Measurements from ENCODE around the gene SLC7A10.
"Not testable (repeated sequence)": the region's sequence is repeated elsewhere in the genome, so short reads cannot be mapped to it uniquely, and the experiment has no call there.

SLC7A10 gene

DNA sequence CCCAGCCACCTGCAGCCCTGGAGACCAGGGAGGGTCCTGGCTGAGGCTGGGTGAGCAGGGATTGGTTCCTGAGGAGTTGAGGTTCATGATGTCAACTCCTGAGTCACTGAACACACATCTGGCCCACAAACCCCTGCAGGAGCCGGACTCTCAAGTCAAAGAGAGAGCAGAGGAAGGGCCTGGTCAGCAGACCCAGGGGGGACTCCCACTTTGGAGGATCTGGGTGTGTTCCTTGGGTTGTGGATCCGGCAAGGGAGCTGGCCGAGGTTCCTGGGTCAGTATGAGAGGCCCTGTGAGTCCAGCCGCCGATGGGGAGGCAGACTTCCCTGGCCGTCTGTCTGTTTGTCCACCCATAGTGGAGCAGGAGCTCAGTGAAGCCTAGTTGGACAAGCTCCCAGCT, 4.0 kb downstream of the SLC7A10 start:
- Mint-ChIP-seq H3K27me3 (peaks cover 32% of the 10 kb centered on the region), H3K9me3 (no peaks in the 10 kb centered on the region), H3K27ac (no peak overlapping the region), H3K4me3 (no peak overlapping the region), H3K4me1 (peaks cover 10% of the 10 kb centered on the region), H3K36me3 (ENCODE audit: low read depth) (no peaks in the 10 kb centered on the region)
- no peak for DNase-seq
- no peak for ATAC-seq

DNA sequence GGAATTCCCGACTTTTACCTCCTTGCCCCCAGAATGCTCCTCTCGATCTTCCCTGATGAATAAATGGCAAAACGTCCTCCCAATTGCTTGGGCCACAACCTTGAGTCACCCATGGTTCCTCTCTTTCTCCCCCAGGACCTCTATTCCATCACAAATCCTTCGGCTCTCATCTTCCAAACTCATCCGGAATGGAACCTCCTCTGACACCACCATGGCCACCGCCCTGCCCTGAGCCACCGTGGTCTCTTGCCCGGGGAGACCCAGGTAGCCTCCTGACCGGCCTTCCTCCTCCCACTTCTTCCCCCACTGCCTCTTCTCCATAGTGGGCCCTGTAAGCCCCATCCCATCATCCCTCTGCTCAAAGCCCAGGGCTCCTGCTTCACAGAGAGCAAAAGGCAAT, 4.9 kb downstream of the SLC7A10 start:
- H3K36me3 Mint-ChIP-seq (ENCODE audit: low read depth) = no peaks in the 10 kb centered on the region
- peaks cover 2% of the 10 kb centered on the region for H3K4me1 Mint-ChIP-seq
- H3K27ac Mint-ChIP-seq = no peak overlapping the region
- DNase-seq (no peak), ATAC-seq (no peak)
- no peaks in the 10 kb centered on the region for H3K9me3 Mint-ChIP-seq
- H3K27me3 Mint-ChIP-seq = peaks cover 25% of the 10 kb centered on the region
- H3K4me3 Mint-ChIP-seq = no peak overlapping the region

DNA sequence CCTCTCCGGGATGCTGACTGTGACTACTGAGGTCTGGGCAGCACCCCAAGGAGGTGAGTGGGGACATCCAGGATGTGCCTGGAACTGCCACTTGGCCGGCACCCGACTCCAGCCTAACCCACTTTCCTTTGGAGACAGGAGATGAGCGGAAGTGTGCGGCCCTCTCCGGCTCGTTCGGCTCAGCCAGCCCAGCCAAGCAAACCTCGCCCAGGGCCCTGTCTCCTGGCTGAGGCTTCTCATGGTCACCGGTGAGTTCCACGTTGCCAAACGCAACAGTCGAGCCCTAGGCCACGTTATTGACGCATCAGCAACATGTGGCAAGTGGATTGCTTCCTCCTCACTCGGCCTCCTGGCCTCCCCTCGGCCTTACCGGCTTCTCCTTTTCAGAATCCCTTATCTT, 5.5 kb downstream of the SLC7A10 start:
- peaks cover 2% of the 10 kb centered on the region for H3K4me1 Mint-ChIP-seq
- no peaks in the 10 kb centered on the region for H3K36me3 Mint-ChIP-seq (ENCODE audit: low read depth)
- no peak overlapping the region for H3K27ac Mint-ChIP-seq
- no peak overlapping the region for H3K4me3 Mint-ChIP-seq
- DNase-seq = no peak
- no peak for ATAC-seq
- H3K9me3 Mint-ChIP-seq = no peaks in the 10 kb centered on the region
- H3K27me3 Mint-ChIP-seq = peaks cover 24% of the 10 kb centered on the region

DNA sequence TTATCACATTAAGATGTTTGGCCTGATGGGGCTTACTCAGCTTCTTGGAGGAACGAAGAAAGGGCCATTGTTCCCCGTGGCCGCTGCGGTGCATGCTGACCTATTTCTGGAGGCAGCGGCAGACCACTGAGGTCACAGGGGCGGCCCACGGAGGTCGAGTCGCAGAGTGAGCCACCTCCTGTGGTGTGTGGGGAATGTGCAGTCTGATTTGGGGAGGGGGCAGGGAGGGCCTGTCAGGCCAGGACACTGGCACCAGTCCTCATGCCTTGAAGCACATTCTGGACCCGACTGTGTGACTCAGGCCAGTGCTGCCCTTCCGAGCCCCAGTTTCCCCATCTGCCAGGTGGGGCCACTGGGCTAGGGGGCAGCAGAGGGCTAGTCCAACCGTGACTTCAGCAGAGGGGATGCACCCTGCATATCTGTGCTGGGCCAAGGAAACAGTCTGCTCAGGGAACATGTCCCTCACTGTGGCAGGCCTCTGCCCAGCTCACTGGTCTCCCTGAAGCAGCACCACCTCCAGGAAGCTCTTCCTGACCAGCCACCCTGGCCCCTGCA, 6.3 kb downstream of the SLC7A10 start:
- H3K4me3 Mint-ChIP-seq = no peak overlapping the region
- no peak for DNase-seq
- H3K27ac Mint-ChIP-seq = no peak overlapping the region
- H3K36me3 Mint-ChIP-seq (ENCODE audit: low read depth) = no peaks in the 10 kb centered on the region
- no peak for ATAC-seq
- peaks cover 17% of the 10 kb centered on the region for H3K27me3 Mint-ChIP-seq
- no peaks in the 10 kb centered on the region for H3K4me1 Mint-ChIP-seq
- no peaks in the 10 kb centered on the region for H3K9me3 Mint-ChIP-seq

DNA sequence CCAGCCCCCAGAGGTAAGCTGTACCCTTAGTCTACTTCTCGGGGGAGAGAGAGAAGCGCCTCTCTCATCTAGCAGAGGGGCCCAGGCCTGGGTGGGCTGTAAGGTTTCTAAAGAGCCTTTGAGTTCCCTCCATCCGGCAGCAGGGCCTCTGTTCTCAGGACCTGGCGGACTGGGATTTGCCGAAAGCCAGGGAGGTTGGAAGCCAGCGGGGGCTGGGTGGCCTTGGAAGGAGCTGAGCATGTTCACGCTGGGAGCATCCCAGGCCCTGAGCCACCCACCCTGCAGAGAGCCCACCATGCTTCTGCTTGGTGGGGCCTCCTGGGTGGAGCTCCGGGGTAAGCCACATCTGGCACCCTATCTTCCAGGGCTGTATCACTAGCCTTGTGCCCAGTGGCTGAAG, 7.8 kb downstream of the SLC7A10 start:
- no peaks in the 10 kb centered on the region for H3K9me3 Mint-ChIP-seq
- no peak for ATAC-seq
- no peak overlapping the region for H3K4me3 Mint-ChIP-seq
- no peaks in the 10 kb centered on the region for H3K36me3 Mint-ChIP-seq (ENCODE audit: low read depth)
- H3K27ac Mint-ChIP-seq = no peak overlapping the region
- H3K4me1 Mint-ChIP-seq = no peaks in the 10 kb centered on the region
- DNase-seq = no peak
- H3K27me3 Mint-ChIP-seq = peaks cover 12% of the 10 kb centered on the region

DNA sequence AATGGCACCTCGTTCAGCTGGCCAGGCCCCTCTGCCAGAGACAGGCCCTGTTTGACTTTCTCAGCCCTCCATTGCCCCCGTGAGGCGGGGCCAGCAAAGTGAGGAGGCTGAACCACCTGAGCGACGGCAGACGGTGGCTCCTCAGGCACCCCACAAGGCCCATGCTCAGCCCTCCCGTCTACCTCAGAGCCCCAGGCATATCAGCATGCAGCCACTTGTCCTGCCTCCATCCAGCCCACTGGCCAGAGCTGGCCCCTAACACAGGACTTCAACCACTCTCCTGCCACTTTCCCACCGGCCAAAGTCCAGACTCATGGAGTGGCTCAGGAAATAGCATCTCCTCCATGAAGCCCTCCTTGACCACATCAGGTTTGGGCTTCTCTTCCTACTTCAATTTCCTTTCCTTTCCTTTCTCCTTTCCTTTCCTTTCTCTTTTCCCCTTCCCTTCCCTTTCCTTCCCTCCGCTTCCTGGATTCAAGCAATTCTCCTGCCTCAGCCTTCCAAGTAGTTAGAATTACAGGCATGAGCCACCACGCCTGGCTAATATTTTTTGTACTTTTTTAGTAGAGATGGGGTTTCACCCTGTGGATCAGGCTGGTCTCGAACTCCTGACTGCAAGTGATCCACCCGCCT, 9.3 kb downstream of the SLC7A10 start:
- H3K36me3 Mint-ChIP-seq (ENCODE audit: low read depth) = no peaks in the 10 kb centered on the region

DNA sequence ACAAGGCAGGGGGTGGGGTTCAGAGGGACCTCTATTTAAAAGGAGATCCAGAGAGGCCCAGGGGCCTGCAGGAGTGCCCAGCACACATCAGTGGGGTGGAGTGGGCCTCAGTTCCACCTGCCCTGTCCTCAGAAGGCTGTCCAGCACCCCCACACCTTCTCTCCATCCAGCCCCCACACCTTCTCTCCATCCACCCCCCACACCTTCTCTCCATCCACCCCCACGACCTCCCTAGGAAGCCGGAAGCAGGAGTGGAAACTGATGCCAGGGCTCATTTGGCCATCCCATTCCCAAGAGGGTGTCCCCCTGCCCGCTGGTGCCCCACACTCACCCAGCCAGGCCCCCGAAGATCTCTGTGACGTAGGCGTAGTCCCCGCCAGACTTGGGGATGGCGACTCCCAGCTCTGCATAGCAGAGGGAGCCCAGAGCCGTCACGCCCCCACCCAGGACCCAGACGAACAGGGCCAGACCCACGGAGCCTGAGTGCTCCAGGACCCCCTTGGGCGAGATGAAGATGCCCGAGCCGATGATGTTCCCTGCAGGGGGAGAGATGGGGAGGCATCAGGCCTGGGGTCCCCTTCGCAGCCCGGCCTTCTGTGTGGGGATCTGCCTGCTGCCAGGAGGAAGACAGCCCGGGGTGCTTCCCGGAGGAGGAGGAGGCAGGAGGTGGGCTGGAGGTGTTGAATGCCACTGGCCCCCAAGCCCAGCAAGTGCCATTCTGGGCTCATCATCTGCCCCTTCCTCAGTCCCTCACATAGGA, 10.0 kb downstream of the SLC7A10 start:
- ATAC-seq (no peak), DNase-seq (no peak)
- Mint-ChIP-seq H3K36me3 (ENCODE audit: low read depth) (no peaks in the 10 kb centered on the region), H3K27ac (no peak overlapping the region), H3K4me1 (no peaks in the 10 kb centered on the region), H3K9me3 (no peaks in the 10 kb centered on the region), H3K27me3 (peaks cover 4% of the 10 kb centered on the region), H3K4me3 (no peak overlapping the region)

More for the DNA sequence above, 9.3 kb downstream of the SLC7A10 start:
- Mint-ChIP-seq H3K4me3 (no peak overlapping the region), H3K27me3 (peaks cover 7% of the 10 kb centered on the region), H3K27ac (no peak overlapping the region), H3K9me3 (no peaks in the 10 kb centered on the region), H3K4me1 (no peaks in the 10 kb centered on the region)
- ATAC-seq (no peak), DNase-seq (no peak)

DNA sequence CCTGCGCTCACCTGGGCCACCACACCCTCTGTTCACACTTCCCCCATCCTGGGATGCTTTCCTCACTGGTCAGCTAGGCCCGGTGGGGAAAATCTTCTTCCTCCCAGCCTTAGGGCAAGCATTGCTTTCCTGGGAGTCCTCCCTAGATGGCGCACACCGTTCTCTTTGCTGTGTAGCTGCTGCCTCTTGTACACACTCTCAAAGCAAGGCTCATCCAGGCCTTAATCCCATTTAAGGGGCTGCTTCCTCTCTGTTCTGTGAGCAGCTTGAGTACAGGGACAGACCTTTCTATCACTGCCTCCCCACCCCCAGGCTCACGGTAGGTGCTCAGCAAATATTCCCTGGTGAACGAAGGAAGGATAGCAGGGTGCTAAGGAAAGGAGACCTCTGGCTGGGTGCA, 11.1 kb downstream of the SLC7A10 start:
- Mint-ChIP-seq H3K9me3 (no peaks in the 10 kb centered on the region), H3K4me1 (no peaks in the 10 kb centered on the region), H3K4me3 (no peak overlapping the region), H3K27me3 (no peaks in the 10 kb centered on the region), H3K27ac (no peak overlapping the region), H3K36me3 (ENCODE audit: low read depth) (no peaks in the 10 kb centered on the region)
- ATAC-seq = no peak
- DNase-seq = no peak

DNA sequence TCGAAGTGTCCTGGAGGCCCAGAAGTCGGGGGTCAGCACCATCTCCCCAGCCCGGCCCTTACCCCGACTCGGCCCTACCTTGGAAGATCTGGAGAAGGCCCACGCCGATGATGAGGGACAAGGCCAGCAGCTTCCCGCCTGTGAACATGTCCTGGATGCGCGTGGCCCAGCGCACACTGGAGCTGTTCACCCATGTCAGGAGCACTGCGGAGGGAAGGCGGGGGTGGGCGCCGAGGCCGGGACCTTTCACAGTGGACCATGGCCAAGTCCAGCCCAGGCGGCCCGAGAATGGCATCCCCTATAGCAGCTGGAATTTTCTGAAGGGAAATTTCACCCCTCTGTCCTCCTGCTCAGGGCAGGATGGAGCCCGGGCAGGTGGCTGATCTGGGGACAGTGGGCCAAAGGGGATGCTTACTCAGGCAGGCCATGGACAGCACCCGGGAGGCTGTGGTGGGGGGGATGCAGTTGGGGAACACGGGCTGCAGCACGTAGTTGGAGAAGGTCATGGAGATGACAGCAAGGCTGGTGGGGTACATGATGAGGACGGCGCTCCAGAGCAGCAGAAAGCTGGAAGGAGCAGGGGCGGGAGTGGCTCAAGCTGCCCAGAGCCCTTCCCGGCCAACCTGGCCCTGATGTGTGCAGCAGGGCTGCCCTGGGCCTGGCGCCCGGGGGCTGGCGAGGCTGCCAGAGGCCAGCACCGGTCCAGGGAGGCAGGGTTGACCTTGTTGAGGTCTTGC, 13.0 kb downstream of the SLC7A10 start:
- DNase-seq = no peak
- Mint-ChIP-seq H3K9me3 (no peaks in the 10 kb centered on the region), H3K27ac (no peak overlapping the region), H3K36me3 (ENCODE audit: low read depth) (no peaks in the 10 kb centered on the region), H3K4me3 (no peak overlapping the region), H3K4me1 (no peaks in the 10 kb centered on the region), H3K27me3 (no peaks in the 10 kb centered on the region)
- no peak for ATAC-seq

DNA sequence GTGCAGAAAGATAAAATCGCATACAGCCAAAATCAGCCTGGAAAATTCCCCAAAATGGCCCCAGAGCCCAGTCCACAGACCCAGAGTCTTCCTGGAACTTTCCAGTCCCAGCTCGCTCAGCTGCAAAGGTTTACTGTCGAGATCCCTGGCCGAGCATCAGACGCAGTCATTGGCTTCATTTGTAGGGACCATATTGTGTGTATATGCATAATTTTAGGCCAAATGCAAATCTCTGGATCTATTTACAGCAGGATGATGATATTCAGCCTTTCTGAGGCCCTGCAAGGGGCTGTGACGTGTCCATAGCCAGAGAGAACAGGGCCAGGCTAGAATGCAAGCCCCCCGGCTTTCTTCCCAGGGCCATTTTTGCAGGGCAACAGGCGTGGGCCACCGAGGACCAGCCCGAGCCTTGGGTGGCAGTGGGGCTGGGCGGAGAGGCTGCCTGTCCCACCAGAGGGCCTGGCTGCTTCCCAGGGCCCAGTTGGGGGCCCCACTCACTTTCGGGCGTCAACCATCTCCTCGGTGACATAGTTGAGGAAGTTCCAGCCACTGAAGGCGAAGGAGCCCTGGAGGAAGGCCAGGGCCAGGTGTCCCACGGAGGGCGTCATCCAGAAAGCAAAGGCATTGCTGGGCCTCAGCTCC, 13.7 kb downstream of the SLC7A10 start:
- H3K9me3 Mint-ChIP-seq = no peaks in the 10 kb centered on the region
- H3K36me3 Mint-ChIP-seq (ENCODE audit: low read depth) = no peaks in the 10 kb centered on the region
- no peaks in the 10 kb centered on the region for H3K4me1 Mint-ChIP-seq

DNA sequence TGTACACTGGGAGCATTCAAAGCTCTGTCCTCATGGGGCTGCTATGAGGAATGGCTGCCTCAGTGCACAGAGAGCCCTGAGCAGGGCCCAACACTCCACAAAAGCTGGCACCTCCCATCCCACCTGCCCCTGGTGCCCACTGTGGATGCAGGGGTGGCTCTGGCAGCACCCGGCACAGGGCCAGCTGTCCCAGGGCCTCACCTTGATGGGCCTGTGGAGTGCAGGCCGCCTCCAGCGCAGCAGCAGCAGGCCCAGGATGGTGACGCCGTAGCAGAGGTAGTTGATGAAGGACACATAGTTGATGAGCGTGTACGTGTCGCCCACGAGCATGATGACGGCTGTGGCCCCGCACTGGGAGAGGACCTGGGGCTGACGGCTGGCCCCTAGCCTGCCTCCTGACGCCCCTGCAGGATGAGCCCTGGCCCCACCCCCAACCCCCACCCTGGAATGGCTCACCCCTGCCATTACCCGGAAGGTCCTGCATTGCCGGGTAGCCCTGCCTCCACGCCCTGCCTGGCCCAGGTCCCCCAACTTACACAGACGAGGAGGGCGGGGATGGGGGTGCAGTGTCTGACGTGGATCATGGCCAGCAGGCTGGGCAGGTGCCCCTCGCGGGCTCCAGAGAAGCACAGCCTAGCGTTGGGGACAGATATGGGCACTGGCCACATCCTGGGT, 15.2 kb downstream of the SLC7A10 start:
- no peak for ATAC-seq
- H3K36me3 Mint-ChIP-seq (ENCODE audit: low read depth) = no peaks in the 10 kb centered on the region
- no peak overlapping the region for H3K4me3 Mint-ChIP-seq
- no peak for DNase-seq
- no peaks in the 10 kb centered on the region for H3K4me1 Mint-ChIP-seq
- H3K9me3 Mint-ChIP-seq = no peaks in the 10 kb centered on the region
- no peaks in the 10 kb centered on the region for H3K27me3 Mint-ChIP-seq
- H3K27ac Mint-ChIP-seq = no peak overlapping the region

More for the DNA sequence above, 13.7 kb downstream of the SLC7A10 start:
- Mint-ChIP-seq H3K27ac (no peak overlapping the region), H3K4me3 (no peak overlapping the region), H3K27me3 (no peaks in the 10 kb centered on the region)
- no peak for DNase-seq
- ATAC-seq = no peak

DNA sequence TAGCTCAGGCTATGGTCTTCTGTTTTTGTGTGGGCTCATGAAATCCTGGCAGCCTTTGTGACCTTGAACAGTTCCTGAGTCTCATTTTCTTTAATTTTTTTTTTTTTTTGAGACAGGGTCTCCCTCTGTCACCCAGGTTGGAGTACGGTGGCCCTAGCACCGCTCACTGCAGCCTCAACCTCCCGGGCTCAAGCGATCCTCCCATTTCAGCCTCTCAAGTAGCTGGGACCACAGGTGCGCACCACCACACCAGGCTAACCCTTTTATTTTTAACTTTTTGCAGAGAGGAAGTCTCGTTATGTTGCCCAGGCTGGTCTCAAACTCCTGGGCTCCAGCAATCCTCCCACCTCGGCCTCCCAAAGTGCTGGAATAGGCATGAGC, 15.8 kb downstream of the SLC7A10 start:
- H3K27ac Mint-ChIP-seq; H3K27me3 Mint-ChIP-seq; H3K9me3 Mint-ChIP-seq; H3K4me3 Mint-ChIP-seq; DNase-seq; H3K4me1 Mint-ChIP-seq; ATAC-seq; H3K36me3 Mint-ChIP-seq (ENCODE audit: low read depth): not testable (repeated sequence)

DNA sequence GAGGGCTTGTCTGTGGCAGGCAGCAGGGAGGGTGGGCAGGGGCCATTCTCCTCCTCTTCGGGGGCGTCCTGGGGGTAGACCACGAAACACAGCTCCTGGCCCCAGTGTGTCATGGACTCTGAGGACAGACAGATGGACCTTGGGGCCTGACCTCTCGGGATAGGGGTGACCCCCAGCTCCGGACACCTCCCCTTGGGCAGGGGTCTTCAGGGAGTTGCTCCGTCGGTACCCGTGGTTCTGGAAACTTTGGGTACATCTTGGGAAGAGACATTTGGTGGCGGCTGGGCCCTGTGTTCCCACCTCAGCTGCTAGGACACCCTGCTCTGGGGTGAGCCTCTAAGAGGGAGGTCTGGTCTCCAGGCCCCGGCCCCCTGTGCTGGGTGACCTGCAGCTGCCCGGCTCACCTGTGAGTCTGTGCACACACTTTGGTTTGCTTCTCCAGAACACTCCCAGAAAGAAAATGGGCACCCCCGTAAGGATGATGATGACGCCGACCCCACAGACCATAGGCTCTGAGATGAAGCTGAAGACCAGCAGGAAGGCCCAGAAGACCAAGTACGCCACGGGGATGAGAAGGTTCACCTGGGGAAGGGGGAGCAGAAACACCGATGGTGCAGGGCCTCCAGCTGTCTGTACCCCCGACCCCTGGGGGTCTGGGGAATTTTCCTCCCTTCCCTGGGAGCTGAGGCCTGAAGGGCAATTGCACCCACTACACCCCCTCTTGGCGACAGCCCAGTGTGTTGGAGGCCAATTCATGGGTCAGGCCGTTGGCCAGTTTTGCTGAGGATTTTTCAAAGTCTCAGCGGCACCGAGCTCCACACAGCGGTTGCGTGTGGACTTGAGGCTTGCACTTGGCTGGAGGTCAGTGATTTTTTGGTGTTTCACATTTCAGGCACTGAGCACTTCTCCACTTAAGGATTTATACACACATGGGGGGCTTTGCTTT, 16.5 kb downstream of the SLC7A10 start:
- ATAC-seq = no peak
- no peak overlapping the region for H3K27ac Mint-ChIP-seq
- H3K4me1 Mint-ChIP-seq = no peaks in the 10 kb centered on the region
- no peaks in the 10 kb centered on the region for H3K27me3 Mint-ChIP-seq
- H3K36me3 Mint-ChIP-seq (ENCODE audit: low read depth) = no peaks in the 10 kb centered on the region
- no peak for DNase-seq
- no peak overlapping the region for H3K4me3 Mint-ChIP-seq
- H3K9me3 Mint-ChIP-seq = no peaks in the 10 kb centered on the region
